C4-2B (cell line): ENCODE data around the gene NINL.

Experiments used
- ZFX ChIP-seq: fragments of 450-650 bp; IDR thresholded peaks from 2 replicates; pipeline ENCODE4 v1.6.1; 2017
- TF ChIP-seq, protein P1 (sequence below): fragments of 450-650 bp; conservative IDR thresholded peaks from 2 replicates; pipeline ENCODE4 v1.5.1; 2017; ENCODE audit warnings: mild to moderate bottlenecking

DNA sequence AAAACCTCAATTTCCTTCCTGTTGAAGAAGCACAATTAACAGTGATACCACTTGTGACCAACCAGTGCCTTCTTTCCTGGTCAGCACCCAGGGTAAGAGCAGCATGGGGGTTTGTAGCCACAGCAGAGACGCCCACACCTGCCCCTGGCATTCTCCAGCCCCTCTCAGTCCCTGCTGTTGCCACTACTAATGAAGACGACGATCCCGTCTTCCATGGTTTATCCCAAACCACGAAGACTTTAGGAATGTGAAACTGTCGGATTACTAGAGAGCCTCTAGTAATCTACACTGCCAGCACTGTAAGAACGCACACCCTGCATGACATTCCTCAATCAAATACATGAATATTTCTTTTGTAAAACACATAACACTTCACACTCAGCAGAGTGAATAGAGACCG lies 117.9 kb downstream of the NINL start:
- TF ChIP-seq, protein P1, sequence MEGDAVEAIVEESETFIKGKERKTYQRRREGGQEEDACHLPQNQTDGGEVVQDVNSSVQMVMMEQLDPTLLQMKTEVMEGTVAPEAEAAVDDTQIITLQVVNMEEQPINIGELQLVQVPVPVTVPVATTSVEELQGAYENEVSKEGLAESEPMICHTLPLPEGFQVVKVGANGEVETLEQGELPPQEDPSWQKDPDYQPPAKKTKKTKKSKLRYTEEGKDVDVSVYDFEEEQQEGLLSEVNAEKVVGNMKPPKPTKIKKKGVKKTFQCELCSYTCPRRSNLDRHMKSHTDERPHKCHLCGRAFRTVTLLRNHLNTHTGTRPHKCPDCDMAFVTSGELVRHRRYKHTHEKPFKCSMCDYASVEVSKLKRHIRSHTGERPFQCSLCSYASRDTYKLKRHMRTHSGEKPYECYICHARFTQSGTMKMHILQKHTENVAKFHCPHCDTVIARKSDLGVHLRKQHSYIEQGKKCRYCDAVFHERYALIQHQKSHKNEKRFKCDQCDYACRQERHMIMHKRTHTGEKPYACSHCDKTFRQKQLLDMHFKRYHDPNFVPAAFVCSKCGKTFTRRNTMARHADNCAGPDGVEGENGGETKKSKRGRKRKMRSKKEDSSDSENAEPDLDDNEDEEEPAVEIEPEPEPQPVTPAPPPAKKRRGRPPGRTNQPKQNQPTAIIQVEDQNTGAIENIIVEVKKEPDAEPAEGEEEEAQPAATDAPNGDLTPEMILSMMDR = no peak
- TF ChIP-seq ZFX = no peak
